Cardiac muscle cell (in vitro differentiated cells and primary cell): ENCODE data around the gene TFB1M. TPM values are rescaled to one million over a fixed set of nuclear protein-coding genes. Genes with fewer than 3 reads are reported as not detected.

Experiments
- DNase-seq, 2 donors: peaks; one replicate each; pipeline versions ENCODE4 v3.0.0 to v3.0.0-alpha.2; 2010 to 2017; ENCODE audit warnings: low read depth in 1 of 2, low spot score in 1 of 2
- H3K27ac ChIP-seq: fragments of 200-600 bp; sonication (generic); 2 replicates; pipeline ENCODE4 v1.5.1; 2016
- H3K27me3 ChIP-seq: fragments of 200-600 bp; sonication (generic); 2 replicates; pipeline ENCODE4 v1.6.0; 2016; ENCODE audit warnings: control low read depth
- H3K36me3 ChIP-seq: fragments of 200-600 bp; sonication (generic); 2 replicates; pipeline ENCODE4 v1.5.1; 2016; ENCODE audit warnings: control low read depth
- H3K4me1 ChIP-seq: fragments of 200-600 bp; sonication (generic); 2 replicates; pipeline ENCODE4 v1.8.1; 2017; ENCODE audit warnings: low read depth, mild to moderate bottlenecking, mixed run types
- H3K4me3 ChIP-seq: fragments of 200-600 bp; sonication (generic); 2 replicates; pipeline ENCODE4 v1.5.1; 2016; ENCODE audit warnings: mild to moderate bottlenecking
- H3K9me3 ChIP-seq: fragments of 200-600 bp; sonication (generic); 2 replicates; pipeline ENCODE4 v1.5.1; 2017; ENCODE audit warnings: low read depth, mild to moderate bottlenecking, control low read depth
- polyA plus RNA-seq: library from polyadenylated mRNA; unstranded; fragments of >200 nt; fragmentation: Nextera tagmentation; extraction: Ambion mirVana; gene quantifications from 2 replicates; pipeline ENCODE4 v1.2.1, GENCODE V29; 2016
- total RNA-seq: library from RNA; depleted of rRNA; stranded (reverse); fragments of >200 nt; gene quantifications from 2 replicates; pipeline ENCODE4 v1.2.3, GENCODE V29; 2016
- TF ChIP-seq, protein P1 (sequence below): IDR thresholded peaks from 2 replicates; pipeline ENCODE4 v1.5.1; 2012; ENCODE audit warnings: low read depth, mild to moderate bottlenecking, low read length

The TFB1M gene
- total and polyA plus RNA-seq, 2 experiments from 2014 or later = 14.8 to 22.0 TPM

DNA sequence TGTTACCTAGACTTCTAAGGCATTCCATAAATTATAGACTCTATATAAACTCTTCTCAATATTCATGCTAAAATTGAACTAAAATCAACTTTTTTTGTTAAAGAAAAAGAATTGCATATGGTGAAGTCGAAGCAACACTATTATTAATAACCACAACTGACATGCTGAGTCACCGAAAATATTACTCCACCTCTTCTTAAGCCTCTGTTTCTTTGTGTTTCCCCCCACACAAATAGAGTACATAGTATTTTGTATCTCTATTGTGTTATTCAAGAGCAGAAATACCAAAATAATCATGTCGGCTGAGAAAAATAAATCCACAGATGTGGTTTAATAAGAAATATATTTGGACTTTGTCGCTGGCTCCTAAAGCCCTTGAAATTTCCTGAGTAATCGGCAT is 23.8 kb downstream of the TFB1M start:
- TF ChIP-seq, protein P1, sequence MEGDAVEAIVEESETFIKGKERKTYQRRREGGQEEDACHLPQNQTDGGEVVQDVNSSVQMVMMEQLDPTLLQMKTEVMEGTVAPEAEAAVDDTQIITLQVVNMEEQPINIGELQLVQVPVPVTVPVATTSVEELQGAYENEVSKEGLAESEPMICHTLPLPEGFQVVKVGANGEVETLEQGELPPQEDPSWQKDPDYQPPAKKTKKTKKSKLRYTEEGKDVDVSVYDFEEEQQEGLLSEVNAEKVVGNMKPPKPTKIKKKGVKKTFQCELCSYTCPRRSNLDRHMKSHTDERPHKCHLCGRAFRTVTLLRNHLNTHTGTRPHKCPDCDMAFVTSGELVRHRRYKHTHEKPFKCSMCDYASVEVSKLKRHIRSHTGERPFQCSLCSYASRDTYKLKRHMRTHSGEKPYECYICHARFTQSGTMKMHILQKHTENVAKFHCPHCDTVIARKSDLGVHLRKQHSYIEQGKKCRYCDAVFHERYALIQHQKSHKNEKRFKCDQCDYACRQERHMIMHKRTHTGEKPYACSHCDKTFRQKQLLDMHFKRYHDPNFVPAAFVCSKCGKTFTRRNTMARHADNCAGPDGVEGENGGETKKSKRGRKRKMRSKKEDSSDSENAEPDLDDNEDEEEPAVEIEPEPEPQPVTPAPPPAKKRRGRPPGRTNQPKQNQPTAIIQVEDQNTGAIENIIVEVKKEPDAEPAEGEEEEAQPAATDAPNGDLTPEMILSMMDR = no peak
- H3K9me3 ChIP-seq = no peaks in the 10 kb centered on the region

DNA sequence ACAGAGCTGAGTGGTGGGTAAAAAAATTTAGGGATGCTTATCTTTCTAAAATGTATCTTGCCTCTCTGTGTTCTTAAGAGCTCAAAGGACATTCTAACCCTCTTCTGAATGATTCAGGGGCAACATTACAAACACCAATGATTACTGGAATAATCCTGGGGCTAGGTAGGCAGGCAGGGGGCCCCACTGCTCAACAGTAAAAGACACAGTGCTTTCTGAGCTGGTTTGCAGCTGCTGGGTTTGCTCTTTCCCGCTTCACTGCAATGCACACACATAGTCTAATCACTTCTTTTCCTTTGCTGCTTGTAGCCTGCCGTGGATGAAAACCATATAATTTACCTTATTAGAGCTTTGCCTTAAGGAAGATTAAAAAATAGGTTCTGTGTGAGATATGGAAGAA is 26.5 kb downstream of the TFB1M start:
- H3K27ac ChIP-seq = no peak overlapping the region
- TF ChIP-seq, protein P1 = no peak
- no peaks in the 10 kb centered on the region for H3K27me3 ChIP-seq
- no peak for DNase-seq
- H3K9me3 ChIP-seq = no peaks in the 10 kb centered on the region
- H3K36me3 ChIP-seq = peaks cover 10% of the 10 kb centered on the region
- no peak overlapping the region for H3K4me3 ChIP-seq
- H3K4me1 ChIP-seq = peaks cover 5% of the 10 kb centered on the region

More for the DNA sequence above, 23.8 kb downstream of the TFB1M start:
- Histone ChIP-seq H3K27me3 (no peaks in the 10 kb centered on the region), H3K4me3 (no peak overlapping the region), H3K36me3 (no peaks in the 10 kb centered on the region), H3K27ac (no peak overlapping the region), H3K4me1 (peaks cover 5% of the 10 kb centered on the region)
- DNase-seq = no peak

DNA sequence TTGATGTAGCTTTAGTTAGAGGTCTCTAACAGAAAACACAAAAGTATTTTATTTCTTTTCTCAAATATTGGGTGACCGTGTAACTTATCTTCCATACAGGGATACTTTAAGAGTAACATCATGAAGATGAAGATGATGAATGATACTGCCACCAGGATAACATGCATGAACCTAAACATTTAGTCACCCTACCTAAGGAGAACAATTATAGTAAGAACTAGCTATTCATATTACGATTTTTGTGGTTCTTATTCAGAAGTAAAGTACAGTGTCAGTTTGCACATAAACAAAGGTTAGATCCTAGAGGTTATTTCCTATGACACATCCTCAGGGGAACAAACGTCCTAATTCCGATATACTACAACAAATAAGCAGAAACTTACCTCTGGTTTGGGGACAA is 29.5 kb downstream of the TFB1M start:
- peaks cover 10% of the 10 kb centered on the region for H3K36me3 ChIP-seq
- peaks cover 10% of the 10 kb centered on the region for H3K4me1 ChIP-seq
- DNase-seq = no peak
- no peaks in the 10 kb centered on the region for H3K9me3 ChIP-seq
- TF ChIP-seq, protein P1 = no peak
- no peak overlapping the region for H3K27ac ChIP-seq
- no peak overlapping the region for H3K4me3 ChIP-seq
- no peaks in the 10 kb centered on the region for H3K27me3 ChIP-seq

DNA sequence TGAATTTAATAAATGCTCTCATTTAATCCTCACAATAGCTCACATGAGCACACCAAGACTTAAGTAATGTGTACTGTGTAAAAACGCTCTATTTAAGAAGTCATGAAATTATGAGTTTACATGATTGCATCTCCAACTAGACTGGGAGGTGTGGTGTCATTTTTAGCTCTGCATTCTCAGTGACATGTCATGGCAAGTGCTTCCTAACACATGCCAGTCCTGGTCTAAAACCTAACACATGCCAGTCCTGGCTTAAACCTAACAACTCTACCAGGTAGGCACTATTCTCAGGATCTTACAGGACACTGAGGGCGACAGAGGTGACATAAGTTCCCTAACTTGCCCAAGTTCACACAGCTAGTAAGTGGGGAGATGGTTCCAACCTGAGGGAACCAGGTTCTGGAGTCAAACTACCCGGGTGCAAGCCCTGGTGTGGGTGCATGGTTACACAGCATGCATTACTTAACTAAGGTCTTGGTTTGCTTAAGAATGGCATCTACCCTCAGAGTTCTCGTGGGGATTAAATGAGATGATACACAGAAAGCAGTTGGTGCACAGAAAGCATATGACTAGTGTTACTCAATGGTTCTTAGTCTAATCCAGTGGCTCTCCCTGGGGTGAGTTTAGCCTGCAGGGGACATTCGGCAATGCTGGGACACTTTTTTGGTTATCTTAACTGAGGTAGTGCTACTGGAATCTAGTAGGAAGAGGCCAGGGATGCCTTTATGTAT is 35.8 kb downstream of the TFB1M start:
- TF ChIP-seq, protein P1 = no peak
- Histone ChIP-seq H3K4me1 (peaks cover 5% of the 10 kb centered on the region), H3K4me3 (no peak overlapping the region), H3K27ac (no peak overlapping the region), H3K27me3 (peaks cover 32% of the 10 kb centered on the region), H3K9me3 (no peaks in the 10 kb centered on the region), H3K36me3 (no peaks in the 10 kb centered on the region)
- DNase-seq = no peak

DNA sequence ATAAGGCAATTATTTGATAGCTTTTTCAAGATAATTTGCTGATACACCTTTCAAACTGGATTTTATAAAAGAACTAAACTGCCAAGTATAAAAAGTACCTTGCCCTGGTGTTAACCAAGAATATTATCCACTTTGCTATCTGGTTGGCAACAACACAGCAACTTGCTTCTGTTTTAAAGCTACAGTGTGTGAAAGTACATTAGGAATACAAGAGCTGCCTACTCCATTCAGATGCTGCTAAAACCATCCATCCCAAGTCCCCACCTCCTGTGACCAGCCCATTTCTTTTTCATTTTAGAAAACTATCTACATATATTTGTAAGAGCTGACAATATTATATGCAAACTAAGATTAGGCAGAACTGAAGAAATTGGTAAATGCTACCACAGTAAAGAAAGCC is 37.6 kb downstream of the TFB1M start:
- Histone ChIP-seq H3K27me3 (peaks cover 50% of the 10 kb centered on the region), H3K4me1 (no peaks in the 10 kb centered on the region), H3K27ac (no peak overlapping the region), H3K9me3 (no peaks in the 10 kb centered on the region), H3K4me3 (no peak overlapping the region), H3K36me3 (peaks cover 5% of the 10 kb centered on the region)
- TF ChIP-seq, protein P1 = no peak
- DNase-seq = peak in 1 of 2 donors; percentile 17
